SU-DHL-6 (cell line): Measurements from ENCODE around the gene LONRF3.
"Not testable (repeated sequence)": the region's sequence is repeated elsewhere in the genome, so short reads cannot be mapped to it uniquely, and the experiment has no call there.

Experiments used
- H2AFZ ChIP-seq: fragments of 200-600 bp; sonication (generic); 2 replicates; pipeline ENCODE4 v1.6.1; 2014; ENCODE audit warnings: low read depth, mild to moderate bottlenecking, moderate library complexity, mixed read lengths, antibody characterized with exemption, low read length; ENCODE audit not compliant: severe bottlenecking
- H3F3A ChIP-seq: fragments of 200-600 bp; shearing (Covaris generic); 2 replicates; pipeline ENCODE4 v1.6.0; 2016; ENCODE audit warnings: antibody characterized with exemption, mild to moderate bottlenecking; ENCODE audit not compliant: insufficient read depth
- H3K27ac ChIP-seq: fragments of 200-600 bp; sonication (generic); 2 replicates; pipeline ENCODE4 v1.5.1; 2016; ENCODE audit warnings: low read depth, mild to moderate bottlenecking, low read length, moderate library complexity, mixed read lengths
- H3K27me3 ChIP-seq: fragments of 200-600 bp; sonication (generic), shearing (Covaris generic); 2 replicates; pipeline ENCODE4 v1.6.0; 2014; ENCODE audit warnings: mild to moderate bottlenecking, low read length
- H3K36me3 ChIP-seq: fragments of 200-600 bp; sonication (generic); 2 replicates; pipeline ENCODE4 v1.6.1; 2014; ENCODE audit warnings: mild to moderate bottlenecking, low read length, mixed read lengths
- H3K4me2 ChIP-seq: fragments of 300-600, 200-600 bp; shearing (Covaris generic), sonication (generic); 2 replicates; pipeline ENCODE4 v1.6.0; 2014; ENCODE audit warnings: low read length, low read depth, mild to moderate bottlenecking; ENCODE audit not compliant: poor library complexity, severe bottlenecking
- H3K4me3 ChIP-seq: fragments of 200-600 bp; sonication (generic); 2 replicates; pipeline ENCODE4 v1.5.1; 2014; ENCODE audit warnings: antibody characterized with exemption, low read length, mild to moderate bottlenecking, mixed read lengths; ENCODE audit not compliant: insufficient read depth, poor library complexity, severe bottlenecking
- H3K79me2 ChIP-seq: fragments of 200-600 bp; sonication (generic); 2 replicates; pipeline ENCODE4 v1.6.1; 2014; ENCODE audit warnings: mild to moderate bottlenecking, low read length, moderate library complexity; ENCODE audit not compliant: insufficient read depth
- H3K9ac ChIP-seq: fragments of 200-600 bp; sonication (generic); 2 replicates; pipeline ENCODE4 v1.7.0; 2014; ENCODE audit warnings: mild to moderate bottlenecking, low read length
- H3K9me2 ChIP-seq: fragments of 200-600 bp; sonication (generic); replicated peaks from 2 replicates; pipeline ENCODE4 v1.6.1; 2014; ENCODE audit warnings: low read length; ENCODE audit not compliant: insufficient read depth
- H3K9me3 ChIP-seq: fragments of 200-600 bp; sonication (generic); 2 replicates; pipeline ENCODE4 v1.6.1; 2014; ENCODE audit warnings: low read length, mixed read lengths; ENCODE audit not compliant: insufficient read depth
- H4K20me1 ChIP-seq: fragments of 200-600 bp; sonication (generic); 2 replicates; pipeline ENCODE4 v1.6.1; 2014; ENCODE audit warnings: low read depth, mild to moderate bottlenecking, antibody characterized with exemption, low read length, moderate library complexity, mixed read lengths
- EZH2phosphoT487 ChIP-seq: fragments of 200-600 bp; sonication (generic), shearing (Covaris generic); conservative IDR thresholded peaks from 2 replicates; pipeline ENCODE4 v1.6.1; 2018; ENCODE audit warnings: mild to moderate bottlenecking, antibody characterized with exemption, low read length, moderate library complexity, mixed read lengths
- TF ChIP-seq, protein P1 (sequence below): fragments of 200-600 bp; sonication (generic); IDR thresholded peaks from one replicate; pipeline ENCODE4 v1.5.1; 2017; ENCODE audit warnings: antibody characterized with exemption, mild to moderate bottlenecking, low read length, moderate library complexity; ENCODE audit not compliant: insufficient read depth, poor library complexity, severe bottlenecking

Gene LONRF3

DNA sequence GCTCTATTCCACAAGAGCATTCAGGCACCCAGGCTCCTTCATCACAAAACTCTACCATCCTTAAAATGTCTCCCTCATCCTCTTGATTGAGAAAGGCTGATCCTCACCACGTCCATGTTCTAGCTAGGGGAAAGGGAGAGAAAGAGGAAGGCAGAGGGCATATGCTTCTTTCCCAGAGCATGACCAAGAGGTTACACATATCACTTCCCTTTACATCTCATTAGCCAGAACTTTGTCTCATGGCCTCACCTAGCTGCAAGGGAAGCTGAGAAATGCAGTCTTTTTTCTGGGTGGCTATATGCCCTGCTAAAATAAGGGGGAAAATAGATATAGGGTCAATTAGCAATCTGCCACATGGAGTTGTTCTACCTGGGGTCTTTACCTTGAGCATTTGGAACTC lies 42.7 kb downstream of the LONRF3 start:
- Histone ChIP-seq H3K27me3 (no peaks in the 10 kb centered on the region), H3K4me2 (no peak overlapping the region), H3K9me3 (no peaks in the 10 kb centered on the region), H3F3A (no peaks in the 10 kb centered on the region), H4K20me1 (no peaks in the 10 kb centered on the region), H3K4me3 (no peak overlapping the region), H3K9ac (no peak overlapping the region), H3K79me2 (no peaks in the 10 kb centered on the region), H3K27ac (no peak overlapping the region), H3K9me2 (no peaks in the 10 kb centered on the region), H2AFZ (no peak overlapping the region), H3K36me3 (no peaks in the 10 kb centered on the region)
- TF ChIP-seq, protein P1, sequence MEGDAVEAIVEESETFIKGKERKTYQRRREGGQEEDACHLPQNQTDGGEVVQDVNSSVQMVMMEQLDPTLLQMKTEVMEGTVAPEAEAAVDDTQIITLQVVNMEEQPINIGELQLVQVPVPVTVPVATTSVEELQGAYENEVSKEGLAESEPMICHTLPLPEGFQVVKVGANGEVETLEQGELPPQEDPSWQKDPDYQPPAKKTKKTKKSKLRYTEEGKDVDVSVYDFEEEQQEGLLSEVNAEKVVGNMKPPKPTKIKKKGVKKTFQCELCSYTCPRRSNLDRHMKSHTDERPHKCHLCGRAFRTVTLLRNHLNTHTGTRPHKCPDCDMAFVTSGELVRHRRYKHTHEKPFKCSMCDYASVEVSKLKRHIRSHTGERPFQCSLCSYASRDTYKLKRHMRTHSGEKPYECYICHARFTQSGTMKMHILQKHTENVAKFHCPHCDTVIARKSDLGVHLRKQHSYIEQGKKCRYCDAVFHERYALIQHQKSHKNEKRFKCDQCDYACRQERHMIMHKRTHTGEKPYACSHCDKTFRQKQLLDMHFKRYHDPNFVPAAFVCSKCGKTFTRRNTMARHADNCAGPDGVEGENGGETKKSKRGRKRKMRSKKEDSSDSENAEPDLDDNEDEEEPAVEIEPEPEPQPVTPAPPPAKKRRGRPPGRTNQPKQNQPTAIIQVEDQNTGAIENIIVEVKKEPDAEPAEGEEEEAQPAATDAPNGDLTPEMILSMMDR = no peak
- no peak for TF ChIP-seq EZH2phosphoT487

DNA sequence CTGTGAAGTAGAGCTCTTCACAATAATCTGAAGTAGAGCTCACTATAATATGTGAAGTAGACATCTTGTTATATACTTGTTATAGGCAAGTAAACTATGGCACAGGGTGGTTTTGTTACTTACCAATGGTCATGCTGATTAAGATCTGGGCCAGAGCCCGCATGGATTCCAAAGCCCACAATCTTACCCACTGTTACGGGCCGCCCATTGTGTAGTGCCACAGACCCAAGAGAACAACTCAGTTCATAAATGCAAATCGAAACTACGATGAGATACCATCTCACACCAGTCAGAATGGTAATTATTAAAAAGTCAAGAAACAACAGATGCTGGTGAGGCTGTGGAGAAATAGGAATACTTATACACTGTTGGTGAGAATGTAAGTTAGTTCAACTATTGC lies 51.5 kb downstream of the LONRF3 start:
- no peak overlapping the region for H3K4me3 ChIP-seq
- no peaks in the 10 kb centered on the region for H3K9me3 ChIP-seq
- no peak overlapping the region for H3K27ac ChIP-seq
- TF ChIP-seq, protein P1 = no peak
- TF ChIP-seq EZH2phosphoT487 = no peak
- H2AFZ ChIP-seq = no peak overlapping the region
- H3K9ac ChIP-seq = no peak overlapping the region
- no peaks in the 10 kb centered on the region for H3K79me2 ChIP-seq
- H3K27me3 ChIP-seq = no peaks in the 10 kb centered on the region
- H3F3A ChIP-seq = no peaks in the 10 kb centered on the region
- no peak overlapping the region for H3K4me2 ChIP-seq
- no peaks in the 10 kb centered on the region for H4K20me1 ChIP-seq
- H3K9me2 ChIP-seq = no peaks in the 10 kb centered on the region
- no peaks in the 10 kb centered on the region for H3K36me3 ChIP-seq

DNA sequence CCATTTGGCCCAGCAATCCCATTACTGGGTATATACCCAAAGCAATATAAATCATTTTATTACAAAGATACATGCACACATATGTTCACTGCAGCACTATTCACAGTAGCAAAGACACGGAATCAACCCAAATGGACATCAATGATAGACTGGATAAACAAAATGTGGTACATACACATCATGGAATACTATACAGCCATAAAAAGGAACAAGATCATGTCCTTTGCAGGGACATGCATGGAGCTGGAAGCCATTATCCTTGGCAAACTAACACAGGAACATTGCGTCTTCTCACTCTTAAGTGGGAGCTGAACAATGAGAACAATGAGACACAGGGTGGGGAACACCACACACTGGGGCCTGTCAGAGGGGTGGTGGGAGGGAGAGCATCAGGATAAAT lies 51.9 kb downstream of the LONRF3 start:
- not testable (repeated sequence) for H3K9me3 ChIP-seq, H3K27ac ChIP-seq, H3K27me3 ChIP-seq, H3K4me3 ChIP-seq, H3K36me3 ChIP-seq, H3K9ac ChIP-seq, H2AFZ ChIP-seq, H3F3A ChIP-seq, H4K20me1 ChIP-seq, H3K9me2 ChIP-seq, H3K79me2 ChIP-seq, H3K4me2 ChIP-seq

DNA sequence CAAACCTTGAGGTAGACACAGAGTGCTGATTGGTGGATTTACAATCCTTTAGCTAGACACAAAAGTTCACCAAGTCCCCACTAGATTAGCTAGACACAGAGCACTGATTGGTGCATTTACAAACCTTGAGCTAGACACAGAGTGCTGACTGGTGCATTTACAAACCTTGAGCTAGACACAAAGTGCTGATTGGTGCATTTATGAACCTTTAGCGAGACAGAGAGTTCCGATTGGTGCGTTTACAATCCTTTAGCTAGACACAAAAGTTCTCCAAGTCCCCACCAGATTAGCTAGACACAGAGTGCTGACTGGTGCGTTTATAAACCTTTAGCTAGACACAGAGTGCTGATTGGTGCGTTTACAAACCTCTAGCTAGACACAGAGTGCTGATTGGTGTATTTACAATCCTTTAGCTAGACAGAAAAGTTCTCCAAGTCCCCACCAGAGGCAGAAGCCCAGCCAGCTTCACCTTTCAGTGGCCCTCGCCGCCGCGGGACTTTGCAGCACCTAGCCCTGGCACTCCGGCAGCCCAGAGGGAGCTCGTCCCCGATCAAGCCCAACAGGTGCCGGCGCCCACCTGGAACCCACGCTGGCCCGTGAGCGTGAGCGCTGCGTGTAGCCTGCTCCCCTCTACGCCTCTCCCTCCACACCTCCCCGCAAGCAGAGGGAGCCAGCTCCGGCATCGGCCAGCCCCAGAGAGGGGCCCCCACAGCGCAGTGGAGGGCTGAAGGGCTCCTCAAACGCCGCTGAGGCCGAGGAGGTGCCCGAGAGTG lies 53.7 kb downstream of the LONRF3 start:
- H3F3A ChIP-seq, H3K9ac ChIP-seq, H3K4me3 ChIP-seq, H3K27ac ChIP-seq, H3K4me2 ChIP-seq, H3K27me3 ChIP-seq, H2AFZ ChIP-seq, H3K79me2 ChIP-seq, H3K36me3 ChIP-seq, H3K9me3 ChIP-seq, H4K20me1 ChIP-seq, H3K9me2 ChIP-seq: not testable (repeated sequence)
